Upper lobe of left lung (tissue), 4 donors: ENCODE data around the gene JOSD1.

Source experiments
- CTCF ChIP-seq, 6 experiments: fragments of 450-650 bp in 4 of 6; fragments of 200-600 bp in 2 of 6; sonication (generic) in 2 of 6; IDR thresholded peaks; one replicate each; pipeline ENCODE4 v1.5.1; 2016 to 2019; ENCODE audit warnings: antibody characterized with exemption in 6 of 6
- EP300 ChIP-seq, 4 donors: sonication (generic); formaldehyde crosslinking; IDR thresholded peaks; one replicate each; pipeline ENCODE4 v1.5.1; 2017; ENCODE audit warnings: antibody characterized with exemption in 4 of 4, control low read depth in 2 of 4
- POLR2A ChIP-seq, 4 donors: fragments of 450-650 bp; IDR thresholded peaks; one replicate each; pipeline ENCODE4 v1.5.1; 2016 to 2017; ENCODE audit warnings: antibody characterized with exemption in 4 of 4, mild to moderate bottlenecking in 2 of 4
- POLR2AphosphoS5 ChIP-seq, 2 donors: sonication (generic); formaldehyde crosslinking; IDR thresholded peaks; one replicate each; pipeline ENCODE4 v1.5.1; 2017; ENCODE audit warnings: antibody characterized with exemption in 2 of 2

GRCh38 chr22:38645430-38645829 is 55.3 kb downstream of the JOSD1 start:
- no peak for TF ChIP-seq EP300 (IDR thresholded peaks at IDR 0.05)
- TF ChIP-seq POLR2A (IDR thresholded peaks at IDR 0.05), result no peak
- TF ChIP-seq CTCF (IDR thresholded peaks at IDR 0.05), result no peak
- TF ChIP-seq POLR2AphosphoS5 (IDR thresholded peaks at IDR 0.05), result no peak
